ENCODE results near the gene PTPN9. TPM values are rescaled to one million over a fixed set of nuclear protein-coding genes. Genes with fewer than 3 reads are reported as not detected.
A peak's percentile ranks its signal among the peaks of the same experiment; 100 is the strongest.

Gene PTPN9
- total and polyA plus RNA-seq, 2 of the 4 experiments (the other 2 are of a cell fraction), result 26.5 to 38.9 TPM

DNA sequence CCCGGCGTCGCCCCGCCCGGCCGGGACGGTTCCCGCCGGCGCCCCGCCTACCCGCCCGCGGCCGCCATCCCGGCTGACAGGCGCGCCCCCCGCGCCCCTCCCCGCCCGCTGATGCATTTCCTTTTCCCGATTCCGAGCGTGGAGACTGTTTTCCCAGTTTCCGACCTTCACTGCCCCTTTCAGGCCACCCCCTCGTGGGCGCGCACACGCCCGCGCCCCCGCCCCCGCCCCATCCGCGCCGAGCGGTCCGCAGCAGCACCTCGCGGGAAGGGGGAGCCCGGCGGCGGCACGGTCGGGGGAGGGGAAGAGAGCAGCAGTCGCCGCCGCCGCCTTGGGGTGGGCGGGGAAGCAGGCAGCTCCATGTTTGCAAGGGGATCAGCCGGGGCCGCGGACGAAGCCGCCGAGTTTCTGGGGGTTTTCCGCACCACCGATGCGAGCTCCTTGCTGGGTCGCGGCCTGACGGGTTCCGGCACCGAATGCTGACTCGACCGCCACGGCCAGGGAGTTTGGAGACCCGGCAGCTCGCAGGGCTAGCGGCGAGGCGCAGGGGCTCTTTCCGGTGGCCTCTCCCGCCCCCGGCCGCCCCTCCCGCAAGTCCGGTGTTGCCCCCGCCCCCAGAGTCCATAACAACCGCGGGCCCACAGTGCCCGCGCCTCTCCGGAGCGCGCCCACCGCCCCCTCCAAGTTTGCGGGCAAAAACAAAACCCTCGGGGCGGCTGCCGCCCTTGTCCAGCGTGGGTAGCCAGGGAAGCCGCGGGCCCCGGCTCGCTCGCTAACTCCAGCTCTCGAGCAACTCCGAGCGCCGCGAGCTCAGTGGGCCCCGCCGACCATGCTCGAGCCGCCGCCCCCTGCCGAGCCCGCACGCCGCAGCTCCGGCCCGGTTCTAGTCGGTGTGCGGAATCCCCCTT, 124.4 kb downstream of the PTPN9 start:
- H4K20me1 ChIP-seq (ENCODE audit: insufficient read depth, low read length), result peaks cover 19% of the 10 kb centered on the region
- intact Hi-C loops (cut with micrococcal nuclease), result loop anchor here (5.0 to 10.0 kb wide), 2 partner anchors 183 to 430 kb away; partner anchors contain the start of gene PPCDC
- peak overlapping the region; percentile 32; the same call in 1 of the 2 replicates for H3K18ac ChIP-seq (ENCODE audit: low read depth, low read length)
- H3K4me1 ChIP-seq (ENCODE audit: control insufficient read depth, insufficient read depth, low read length), result peaks cover 11% of the 10 kb centered on the region
- peak overlapping the region; percentile 83 for H3K9ac ChIP-seq (ENCODE audit: low read depth, low read length)
- no peak overlapping the region for H2BK120ac ChIP-seq (ENCODE audit: low read depth, low read length)
- CTCF ChIA-PET, result interaction anchor here (0.6 to 1.0 kb wide), 3 partner anchors 8 to 33 kb away, joined by 3 to 4 read pairs (median 3); no protein-coding TSS in a partner anchor
- DNase-seq, result no peak
- H3K36me3 ChIP-seq (ENCODE audit: control insufficient read depth, insufficient read depth, low read length), result no peaks in the 10 kb centered on the region
- peak overlapping the region; percentile 60 for H3K4me3 ChIP-seq (ENCODE audit: insufficient read depth, low read depth, low read length)
- H2BK5ac ChIP-seq (ENCODE audit: low read depth, low read length, poor library complexity, severe bottlenecking), result peak overlapping the region; percentile 89
- peak overlapping the region; percentile 91 for H2AFZ ChIP-seq (replicated peaks; ENCODE audit: low read length, poor library complexity)
- dilution Hi-C loops (cut with HindIII; ENCODE audit: low sequenced_read_pairs, unreplicated experiment), result no loop called here
- no peak overlapping the region for H2BK20ac ChIP-seq (ENCODE audit: low read depth, low read length)
- peak overlapping the region; percentile 63; the same call in 1 of the 2 replicates for H3K4ac ChIP-seq (ENCODE audit: low read depth, low read length)
- peak overlapping the region in 1 of 2 experiments; percentile 69; a peak in 1 of 4 replicates for H4K8ac ChIP-seq (ENCODE audit: low read depth in 2 of 2, low read length in 2 of 2)
- 0 out of 2 replicates have a peak overlapping the region, but pooled peaks have one; percentile 34 for H3K56ac ChIP-seq (ENCODE audit: extremely low read depth, insufficient read depth, low read length)
- H3K27me3 ChIP-seq (ENCODE audit: control insufficient read depth, insufficient read depth, low read length), result no peaks in the 10 kb centered on the region
- H3K9me1 ChIP-seq (ENCODE audit: insufficient read depth, low read length), result peaks cover 3% of the 10 kb centered on the region; the same call in 1 of the 2 replicates
- H3K27ac ChIP-seq (ENCODE audit: insufficient read depth, low read length), result peak overlapping the region; percentile 89
- peak overlapping the region; percentile 95 for H2AK9ac ChIP-seq (replicated peaks; ENCODE audit: low read depth, low read length, poor library complexity)
- in situ Hi-C loops (cut with MboI; ENCODE audit: low sequenced_read_pairs), result no loop called here
- WGBS, 2 experiments (ENCODE audit: extremely low coverage in 2 of 2, insufficient read length in 1 of 2), result 1% methylated on average over 34 of the region's 116 CpGs; no CpG with 5 or more reads in 1 of the 2 experiments
- peaks cover 11 to 24% of the 10 kb centered on the region in 2 experiments; a peak in 3 of 4 replicates for H3K79me1 ChIP-seq (ENCODE audit: low read depth in 1 of 2, low read length in 2 of 2)
- no peak overlapping the region for H4K91ac ChIP-seq (ENCODE audit: insufficient read depth, low read depth, low read length)
- no peaks in the 10 kb centered on the region for H3K9me3 ChIP-seq (ENCODE audit: control insufficient read depth, insufficient read depth, low read length)
- H2BK15ac ChIP-seq (ENCODE audit: low read depth, low read length), result no peak overlapping the region
- peak; percentile 0 for ATAC-seq (ENCODE audit: low read depth)
- POLR2A ChIA-PET (ENCODE audit: unreplicated experiment), result no interaction called here
- H2AK5ac ChIP-seq (ENCODE audit: low read depth, low read length), result no peak overlapping the region
- TF ChIP-seq MAZ (IDR thresholded peaks at IDR 0.05; ENCODE audit: borderline replicate concordance, low read depth, low read length), result no peak; the same call in 1 of the 2 replicates
- TF ChIP-seq MXI1 (IDR thresholded peaks at IDR 0.05; ENCODE audit: borderline replicate concordance, low read depth, low read length), result peak; percentile 67
- peak; percentile 1 for TF ChIP-seq POLR2A (IDR thresholded peaks at IDR 0.05; ENCODE audit: low read depth, low read length)
- BruUV-seq (replicated peaks), result no TSS peak
- H4K5ac ChIP-seq (ENCODE audit: low read depth, low read length), result no peak overlapping the region
- no peak overlapping the region for H3K23ac ChIP-seq (ENCODE audit: low read depth, low read length)
- H3K4me2 ChIP-seq (ENCODE audit: low read depth, low read length), result peak overlapping the region; percentile 76
- peak overlapping the region; percentile 65; the same call in 1 of the 2 replicates for H3K14ac ChIP-seq (replicated peaks; ENCODE audit: low read depth, low read length)
